Endodermal cell (in vitro differentiated cells): ENCODE measurements around the gene ETNK1. TPM values are rescaled to one million over a fixed set of nuclear protein-coding genes. Genes with fewer than 3 reads are reported as not detected.
A peak's percentile ranks its signal among the peaks of the same experiment; 100 is the strongest.

Source experiments
- DNase-seq: peaks from one replicate; pipeline ENCODE4 v3.0.0-alpha.2; 2017
- H3K27ac ChIP-seq: 2 replicates; pipeline ENCODE4 v1.5.1; 2013; ENCODE audit warnings: mild to moderate bottlenecking, low read depth, low read length, moderate library complexity
- H3K27me3 ChIP-seq: 2 replicates; pipeline ENCODE4 v1.6.1; 2013; ENCODE audit warnings: mild to moderate bottlenecking, low read length, moderate library complexity; ENCODE audit not compliant: insufficient read depth, control insufficient read depth, poor library complexity, severe bottlenecking
- H3K36me3 ChIP-seq: 2 replicates; pipeline ENCODE4 v1.7.0; 2013; ENCODE audit warnings: mild to moderate bottlenecking, low read length, moderate library complexity; ENCODE audit not compliant: control insufficient read depth, insufficient read depth
- H3K4me1 ChIP-seq: one replicate; pipeline ENCODE4 v1.7.0; 2013; ENCODE audit warnings: low read length; ENCODE audit not compliant: control insufficient read depth, insufficient read depth
- H3K4me3 ChIP-seq: 2 replicates; pipeline ENCODE4 v1.5.1; 2013; ENCODE audit warnings: mild to moderate bottlenecking, low read length, moderate library complexity
- H3K9ac ChIP-seq: 2 replicates; pipeline ENCODE4 v1.6.1; 2013; ENCODE audit warnings: mild to moderate bottlenecking, low read length, moderate library complexity; ENCODE audit not compliant: poor library complexity, severe bottlenecking; ENCODE audit errors: extremely low read depth
- H3K9me3 ChIP-seq: 2 replicates; pipeline ENCODE4 v1.6.1; 2013; ENCODE audit warnings: mild to moderate bottlenecking, low read length, moderate library complexity; ENCODE audit not compliant: control insufficient read depth
- H3K27ac Mint-ChIP-seq: 2 replicates; pipeline ENCODE4 v1.8.0; 2020; ENCODE audit warnings: mixed read lengths
- H3K27me3 Mint-ChIP-seq: 2 replicates; pipeline ENCODE4 v1.8.0; 2021; ENCODE audit warnings: mild to moderate bottlenecking, mixed read lengths; ENCODE audit not compliant: insufficient read depth
- H3K36me3 Mint-ChIP-seq: 2 replicates; pipeline ENCODE4 v1.8.0; 2020; ENCODE audit warnings: low read depth, mixed read lengths
- H3K4me1 Mint-ChIP-seq: 2 replicates; pipeline ENCODE4 v1.8.0; 2020; ENCODE audit warnings: mixed read lengths
- H3K4me3 Mint-ChIP-seq: 2 replicates; pipeline ENCODE4 v1.8.0; 2020; ENCODE audit warnings: mild to moderate bottlenecking, moderate library complexity, mixed read lengths
- H3K9me3 Mint-ChIP-seq: 2 replicates; pipeline ENCODE4 v1.8.0; 2020; ENCODE audit warnings: mild to moderate bottlenecking, mixed read lengths
- CTCF ChIP-seq: fragments of 200-600 bp; sonication (generic); conservative IDR thresholded peaks from 2 replicates; pipeline ENCODE4 v1.5.0; 2021; ENCODE audit warnings: antibody characterized with exemption, mild to moderate bottlenecking
- WGBS, 2 experiments: methylation state at CpG; one replicate each; pipeline versions ENCODE4 v1.1.5 to v1.1.7; 2013; ENCODE audit warnings: missing lambda C conversion rate in 2 of 2, mixed read lengths in 1 of 2; ENCODE audit not compliant: insufficient coverage in 1 of 2, insufficient read length in 1 of 2; 5-methylcytosine and 5-hydroxymethylcytosine counted together
- total RNA-seq, 2 donors: library from RNA; stranded (reverse); fragmentation: NEBNext Ultra II Directional in 1 of 2; extraction: Animal tissue kit (Norgen Biotek cat#: 25700) in 1 of 2; gene quantifications; 2 replicates in 1 of 2; 3 replicates in 1 of 2; pipeline ENCODE4 v1.2.1, GENCODE V29; 2021

The ETNK1 gene
- total RNA-seq, 2 donors from 2014 or later: 84.9 to 187 TPM

DNA sequence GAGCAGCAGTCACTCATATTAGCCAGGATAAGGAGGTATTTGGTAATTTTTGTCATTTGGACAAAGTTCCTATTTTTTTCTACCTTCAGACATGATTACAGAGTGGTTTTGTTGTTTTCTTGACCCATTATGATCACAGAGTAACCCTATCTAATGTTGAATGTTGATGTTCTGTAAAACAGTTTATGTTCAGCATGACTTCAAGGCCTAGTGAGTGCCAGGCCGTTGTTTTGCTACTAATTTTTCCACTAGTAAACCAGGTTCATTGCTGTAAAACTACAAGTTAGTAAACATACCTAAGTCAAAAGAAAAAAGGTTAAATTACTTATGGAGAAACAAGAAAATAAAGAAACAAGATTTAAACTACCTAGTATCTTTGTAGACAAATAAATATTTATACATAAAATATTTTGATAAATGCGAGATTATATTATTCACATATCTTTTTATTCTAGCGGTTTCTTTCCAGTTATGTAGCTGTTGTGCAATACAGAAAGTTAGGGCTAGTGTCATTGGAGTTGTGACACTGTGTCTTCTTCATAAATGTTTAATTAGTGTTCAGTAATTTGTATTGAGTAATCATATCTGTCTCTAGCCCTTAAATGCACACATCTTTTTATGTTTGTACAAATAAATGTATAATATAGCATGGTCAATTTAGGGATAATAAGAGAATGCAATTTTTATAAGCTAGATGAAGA is 16.5 kb downstream of the ETNK1 start:
- peaks cover 15% of the 10 kb centered on the region for H3K36me3 Mint-ChIP-seq
- WGBS, 2 experiments: 100% methylated on average over 2 of the region's 3 CpGs; no CpG with 5 or more reads in 1 of the 2 experiments
- H3K9me3 Mint-ChIP-seq: no peaks in the 10 kb centered on the region
- H3K36me3 ChIP-seq: peaks cover 9% of the 10 kb centered on the region
- H3K4me3 Mint-ChIP-seq: no peak overlapping the region
- no peak overlapping the region for H3K27ac ChIP-seq
- no peaks in the 10 kb centered on the region for H3K27me3 Mint-ChIP-seq
- no peak overlapping the region for H3K4me3 ChIP-seq
- H3K27ac Mint-ChIP-seq: peak overlapping the region; percentile 77
- no peaks in the 10 kb centered on the region for H3K4me1 ChIP-seq
- H3K27me3 ChIP-seq: no peaks in the 10 kb centered on the region
- DNase-seq: no peak
- H3K4me1 Mint-ChIP-seq: peaks cover 9% of the 10 kb centered on the region
- TF ChIP-seq CTCF: no peak
- H3K9me3 ChIP-seq: no peaks in the 10 kb centered on the region
- H3K9ac ChIP-seq: no peak overlapping the region

- no peaks in the 10 kb centered on the region for H3K9me3 ChIP-seq
- no peaks in the 10 kb centered on the region for H3K27me3 Mint-ChIP-seq
- H3K4me1 Mint-ChIP-seq: peaks cover 14% of the 10 kb centered on the region
- H3K4me3 ChIP-seq: no peak overlapping the region
- H3K4me1 ChIP-seq: no peaks in the 10 kb centered on the region
- no peak overlapping the region for H3K4me3 Mint-ChIP-seq
- peaks cover 41% of the 10 kb centered on the region for H3K36me3 ChIP-seq
- 97% methylated on average over 3 of the region's 3 CpGs; no CpG with 5 or more reads in 1 of the 2 experiments for WGBS, 2 experiments
- no peak for DNase-seq
- no peak overlapping the region for H3K27ac ChIP-seq
- TF ChIP-seq CTCF: no peak
- no peaks in the 10 kb centered on the region for H3K9me3 Mint-ChIP-seq
- H3K36me3 Mint-ChIP-seq: peaks cover 54% of the 10 kb centered on the region
- H3K9ac ChIP-seq: no peak overlapping the region
- no peak overlapping the region for H3K27ac Mint-ChIP-seq
- no peaks in the 10 kb centered on the region for H3K27me3 ChIP-seq
Measured at GRCh38 chr12:22648668-22649067, 23.7 kb downstream of the ETNK1 start.

GRCh38 chr12:22653075-22653474 is 28.1 kb downstream of the ETNK1 start:
- Histone ChIP-seq H3K27ac (no peak overlapping the region), H3K9me3 (no peaks in the 10 kb centered on the region), H3K9ac (no peak overlapping the region), H3K4me1 (no peaks in the 10 kb centered on the region), H3K36me3 (peaks cover 30% of the 10 kb centered on the region), H3K27me3 (no peaks in the 10 kb centered on the region), H3K4me3 (no peak overlapping the region)
- Mint-ChIP-seq H3K9me3 (no peaks in the 10 kb centered on the region), H3K36me3 (peaks cover 49% of the 10 kb centered on the region), H3K27me3 (no peaks in the 10 kb centered on the region), H3K4me1 (peaks cover 16% of the 10 kb centered on the region), H3K27ac (peak overlapping the region; percentile 2), H3K4me3 (no peak overlapping the region)
- TF ChIP-seq CTCF: no peak
- WGBS, 2 experiments: 100% methylated on average over 1 to 2 of the region's 2 CpGs
- DNase-seq: no peak
